GM15510 (cell line): Measurements from ENCODE around the gene CYS1.

Source experiments
- POLR2A ChIP-seq: IDR thresholded peaks from 3 replicates; pipeline ENCODE4 v1.6.1; 2011; ENCODE audit warnings: borderline replicate concordance; ENCODE audit not compliant: insufficient read length; ENCODE audit errors: extremely low read depth

CYS1 gene

GRCh38 chr2:10032746-10033105, 47.5 kb downstream of the CYS1 start:
- no peak for TF ChIP-seq POLR2A

- TF ChIP-seq POLR2A, result no peak
Observed at GRCh38 chr2:10031886-10032745, 48.1 kb downstream of the CYS1 start.

GRCh38 chr2:10030311-10030736, 49.9 kb downstream of the CYS1 start:
- no peak for TF ChIP-seq POLR2A

- TF ChIP-seq POLR2A, result no peak
Observed at GRCh38 chr2:10029875-10030223, 50.4 kb downstream of the CYS1 start.

GRCh38 chr2:10028988-10029874, 51.0 kb downstream of the CYS1 start:
- TF ChIP-seq POLR2A, result no peak

- TF ChIP-seq POLR2A, result no peak
Observed at GRCh38 chr2:10028407-10028987, 51.7 kb downstream of the CYS1 start.

GRCh38 chr2:10027660-10028330, 52.4 kb downstream of the CYS1 start:
- no peak for TF ChIP-seq POLR2A

GRCh38 chr2:10026940-10027569, 53.2 kb downstream of the CYS1 start:
- TF ChIP-seq POLR2A, result no peak

- no peak for TF ChIP-seq POLR2A
Observed at GRCh38 chr2:10022966-10023662, 57.1 kb downstream of the CYS1 start.

- no peak for TF ChIP-seq POLR2A
Observed at GRCh38 chr2:10022445-10022844, 57.8 kb downstream of the CYS1 start.

GRCh38 chr2:10022041-10022421, 58.2 kb downstream of the CYS1 start:
- TF ChIP-seq POLR2A, result no peak

GRCh38 chr2:10019602-10020400, 60.4 kb downstream of the CYS1 start:
- TF ChIP-seq POLR2A, result no peak

GRCh38 chr2:10019174-10019573, 61.0 kb downstream of the CYS1 start:
- TF ChIP-seq POLR2A, result no peak

- TF ChIP-seq POLR2A, result no peak
Observed at GRCh38 chr2:10017313-10017941, 62.8 kb downstream of the CYS1 start.
